WTC11 (cell line): ENCODE data around the gene FGD2. TPM values are rescaled to one million over a fixed set of nuclear protein-coding genes. Genes with fewer than 3 reads are reported as not detected.

Experiments used
- ATAC-seq: fragments of 200-7000 bp; cut with Tn5 transposase; 2 replicates; pipeline ENCODE4 v1.10.0; 2021; ENCODE audit warnings: mild to moderate bottlenecking, moderate library complexity
- CTCF ChIA-PET: fragments of 300-600 bp; sonication (Branson Sonifier 250); formaldehyde crosslinking; loops from one replicate; lab custom pipeline; 2021; ENCODE audit warnings: antibody characterized with exemption; lab: Charles Lee
- POLR2A ChIA-PET: fragments of 350-600 bp; sonication (Branson Sonifier 250); formaldehyde crosslinking; loops from one replicate; lab custom pipeline; 2021; ENCODE audit warnings: antibody characterized with exemption; lab: Charles Lee
- DNase-seq: peaks from one replicate; pipeline ENCODE4 v3.0.0; 2021; ENCODE audit warnings: low spot score
- H3K27ac Mint-ChIP-seq: 2 replicates; pipeline ENCODE4 v1.8.0; 2021; ENCODE audit warnings: mixed read lengths
- H3K27me3 Mint-ChIP-seq: 2 replicates; pipeline ENCODE4 v1.8.0; 2021; ENCODE audit warnings: low read depth, mild to moderate bottlenecking, moderate library complexity, mixed read lengths
- H3K36me3 Mint-ChIP-seq: 2 replicates; pipeline ENCODE4 v1.8.0; 2021; ENCODE audit warnings: mixed read lengths
- H3K4me1 Mint-ChIP-seq: 2 replicates; pipeline ENCODE4 v1.8.0; 2022; ENCODE audit warnings: mixed read lengths
- H3K4me3 Mint-ChIP-seq: 2 replicates; pipeline ENCODE4 v1.8.0; 2021; ENCODE audit warnings: mild to moderate bottlenecking, moderate library complexity, mixed read lengths
- H3K9me3 Mint-ChIP-seq: 2 replicates; pipeline ENCODE4 v1.8.0; 2021; ENCODE audit warnings: mixed read lengths
- EMX1 ChIP-seq: fragments of 250-450 bp; sonication (Bioruptor Pico); IDR thresholded peaks from 2 replicates; pipeline ENCODE4 v1.8.0; 2021; ENCODE audit warnings: mild to moderate bottlenecking
- FOXK1 ChIP-seq: sonication (generic); formaldehyde crosslinking; IDR thresholded peaks from 2 replicates; pipeline ENCODE4 v1.8.0; 2022; ENCODE audit warnings: mild to moderate bottlenecking, moderate library complexity, missing genetic modification reagents
- MYBL2 ChIP-seq: sonication (generic); formaldehyde crosslinking; IDR thresholded peaks from 2 replicates; pipeline ENCODE4 v1.8.1; 2023; ENCODE audit warnings: mild to moderate bottlenecking, moderate library complexity, missing genetic modification reagents
- NFE2L1 ChIP-seq: sonication (generic); formaldehyde crosslinking; IDR thresholded peaks from 2 replicates; pipeline ENCODE4 v1.8.1; 2023; ENCODE audit warnings: missing genetic modification reagents
- NFYB ChIP-seq: sonication (generic); formaldehyde crosslinking; conservative IDR thresholded peaks from 2 replicates; pipeline ENCODE4 v1.8.0; 2022; ENCODE audit warnings: low read depth, missing genetic modification reagents
- PRRX2 ChIP-seq: fragments of 250-450 bp; sonication (Bioruptor Pico); IDR thresholded peaks from 2 replicates; pipeline ENCODE4 v1.8.0; 2021; ENCODE audit warnings: mild to moderate bottlenecking
- SP1 ChIP-seq: sonication (generic); formaldehyde crosslinking; conservative IDR thresholded peaks from 2 replicates; pipeline ENCODE4 v1.8.1; 2022; ENCODE audit warnings: missing genetic modification reagents
- TP53 ChIP-seq: sonication (generic); formaldehyde crosslinking; IDR thresholded peaks from 2 replicates; pipeline ENCODE4 v1.8.1; 2023; ENCODE audit warnings: mild to moderate bottlenecking, missing genetic modification reagents
- ZNF423 ChIP-seq: fragments of 250-450 bp; sonication (Bioruptor Pico); IDR thresholded peaks from 2 replicates; pipeline ENCODE4 v2.1.2; 2022; ENCODE audit warnings: mild to moderate bottlenecking, moderate library complexity
- total RNA-seq: library from RNA; stranded (reverse); gene quantifications from 3 replicates; pipeline ENCODE4 v1.2.3, GENCODE V29; 2021
- TF ChIP-seq, protein P1 (sequence below): sonication (generic); formaldehyde crosslinking; IDR thresholded peaks from 2 replicates; pipeline ENCODE4 v1.8.1; 2022; ENCODE audit warnings: mild to moderate bottlenecking, moderate library complexity, missing genetic modification reagents
- TF ChIP-seq, protein P2 (sequence below): sonication (generic); formaldehyde crosslinking; IDR thresholded peaks from 2 replicates; pipeline ENCODE4 v1.8.0; 2022; ENCODE audit warnings: mild to moderate bottlenecking, missing genetic modification reagents
- TF ChIP-seq, protein P3 (sequence below): sonication (generic); formaldehyde crosslinking; IDR thresholded peaks from 2 replicates; pipeline ENCODE4 v1.8.0; 2023; ENCODE audit warnings: mild to moderate bottlenecking, missing genetic modification reagents
- TF ChIP-seq, protein P4 (sequence below): sonication (generic); formaldehyde crosslinking; IDR thresholded peaks from 2 replicates; pipeline ENCODE4 v1.8.0; 2022; ENCODE audit warnings: mild to moderate bottlenecking, missing genetic modification reagents
- TF ChIP-seq, protein P5 (sequence below): sonication (generic); formaldehyde crosslinking; IDR thresholded peaks from 2 replicates; pipeline ENCODE4 v1.8.1; 2023; ENCODE audit warnings: mild to moderate bottlenecking, missing genetic modification reagents, borderline replicate concordance

Gene FGD2
- total RNA-seq, 1 experiment from 2014 or later: 0.31 TPM

DNA sequence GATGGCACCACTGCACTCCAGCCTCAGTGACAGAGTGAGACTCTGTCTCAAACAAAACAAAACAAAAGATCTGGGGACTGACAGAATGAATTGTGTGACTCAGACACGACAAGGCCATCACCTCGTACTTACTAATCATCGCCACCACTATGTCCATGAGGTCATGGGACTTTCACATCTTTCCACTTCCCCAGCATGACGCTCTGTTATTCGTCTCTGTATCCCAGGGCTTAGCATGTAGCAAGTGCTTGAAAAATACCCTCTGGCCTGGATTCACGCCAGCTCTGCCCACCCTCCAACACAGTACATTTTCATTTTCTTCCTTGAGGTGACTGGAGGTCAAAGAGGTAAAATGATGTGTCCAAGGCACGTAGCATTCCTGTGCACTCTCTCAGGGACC, 27.8 kb downstream of the FGD2 start:
- Mint-ChIP-seq H3K9me3 (peaks cover 13% of the 10 kb centered on the region), H3K27me3 (no peaks in the 10 kb centered on the region), H3K36me3 (peaks cover 8% of the 10 kb centered on the region), H3K4me3 (no peak overlapping the region), H3K27ac (no peak overlapping the region; the same call in 1 of the 2 replicates), H3K4me1 (peaks cover 3% of the 10 kb centered on the region; the same call in 1 of the 2 replicates)
- ChIA-PET CTCF (interaction anchor here (1.3 to 1.9 kb wide), 2 partner anchors 18 to 177 kb away, joined by 3 to 9 read pairs; no protein-coding TSS in a partner anchor), POLR2A (no interaction called here)
- ATAC-seq (no peak), DNase-seq (no peak)
- TF ChIP-seq SP1 (CRISPR knock-in tag): no peak
- TF ChIP-seq, protein P1, sequence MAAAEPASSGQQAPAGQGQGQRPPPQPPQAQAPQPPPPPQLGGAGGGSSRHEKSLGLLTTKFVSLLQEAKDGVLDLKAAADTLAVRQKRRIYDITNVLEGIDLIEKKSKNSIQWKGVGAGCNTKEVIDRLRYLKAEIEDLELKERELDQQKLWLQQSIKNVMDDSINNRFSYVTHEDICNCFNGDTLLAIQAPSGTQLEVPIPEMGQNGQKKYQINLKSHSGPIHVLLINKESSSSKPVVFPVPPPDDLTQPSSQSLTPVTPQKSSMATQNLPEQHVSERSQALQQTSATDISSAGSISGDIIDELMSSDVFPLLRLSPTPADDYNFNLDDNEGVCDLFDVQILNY (CRISPR knock-in tag): no peak
- TF ChIP-seq, protein P2, sequence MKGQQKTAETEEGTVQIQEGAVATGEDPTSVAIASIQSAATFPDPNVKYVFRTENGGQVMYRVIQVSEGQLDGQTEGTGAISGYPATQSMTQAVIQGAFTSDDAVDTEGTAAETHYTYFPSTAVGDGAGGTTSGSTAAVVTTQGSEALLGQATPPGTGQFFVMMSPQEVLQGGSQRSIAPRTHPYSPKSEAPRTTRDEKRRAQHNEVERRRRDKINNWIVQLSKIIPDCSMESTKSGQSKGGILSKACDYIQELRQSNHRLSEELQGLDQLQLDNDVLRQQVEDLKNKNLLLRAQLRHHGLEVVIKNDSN: no peak
- no peak for TF ChIP-seq PRRX2
- no peak for TF ChIP-seq MYBL2
- TF ChIP-seq, protein P3, sequence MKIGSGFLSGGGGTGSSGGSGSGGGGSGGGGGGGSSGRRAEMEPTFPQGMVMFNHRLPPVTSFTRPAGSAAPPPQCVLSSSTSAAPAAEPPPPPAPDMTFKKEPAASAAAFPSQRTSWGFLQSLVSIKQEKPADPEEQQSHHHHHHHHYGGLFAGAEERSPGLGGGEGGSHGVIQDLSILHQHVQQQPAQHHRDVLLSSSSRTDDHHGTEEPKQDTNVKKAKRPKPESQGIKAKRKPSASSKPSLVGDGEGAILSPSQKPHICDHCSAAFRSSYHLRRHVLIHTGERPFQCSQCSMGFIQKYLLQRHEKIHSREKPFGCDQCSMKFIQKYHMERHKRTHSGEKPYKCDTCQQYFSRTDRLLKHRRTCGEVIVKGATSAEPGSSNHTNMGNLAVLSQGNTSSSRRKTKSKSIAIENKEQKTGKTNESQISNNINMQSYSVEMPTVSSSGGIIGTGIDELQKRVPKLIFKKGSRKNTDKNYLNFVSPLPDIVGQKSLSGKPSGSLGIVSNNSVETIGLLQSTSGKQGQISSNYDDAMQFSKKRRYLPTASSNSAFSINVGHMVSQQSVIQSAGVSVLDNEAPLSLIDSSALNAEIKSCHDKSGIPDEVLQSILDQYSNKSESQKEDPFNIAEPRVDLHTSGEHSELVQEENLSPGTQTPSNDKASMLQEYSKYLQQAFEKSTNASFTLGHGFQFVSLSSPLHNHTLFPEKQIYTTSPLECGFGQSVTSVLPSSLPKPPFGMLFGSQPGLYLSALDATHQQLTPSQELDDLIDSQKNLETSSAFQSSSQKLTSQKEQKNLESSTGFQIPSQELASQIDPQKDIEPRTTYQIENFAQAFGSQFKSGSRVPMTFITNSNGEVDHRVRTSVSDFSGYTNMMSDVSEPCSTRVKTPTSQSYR (CRISPR knock-in tag): no peak
- no peak for TF ChIP-seq TP53 (CRISPR knock-in tag)
- TF ChIP-seq, protein P4, sequence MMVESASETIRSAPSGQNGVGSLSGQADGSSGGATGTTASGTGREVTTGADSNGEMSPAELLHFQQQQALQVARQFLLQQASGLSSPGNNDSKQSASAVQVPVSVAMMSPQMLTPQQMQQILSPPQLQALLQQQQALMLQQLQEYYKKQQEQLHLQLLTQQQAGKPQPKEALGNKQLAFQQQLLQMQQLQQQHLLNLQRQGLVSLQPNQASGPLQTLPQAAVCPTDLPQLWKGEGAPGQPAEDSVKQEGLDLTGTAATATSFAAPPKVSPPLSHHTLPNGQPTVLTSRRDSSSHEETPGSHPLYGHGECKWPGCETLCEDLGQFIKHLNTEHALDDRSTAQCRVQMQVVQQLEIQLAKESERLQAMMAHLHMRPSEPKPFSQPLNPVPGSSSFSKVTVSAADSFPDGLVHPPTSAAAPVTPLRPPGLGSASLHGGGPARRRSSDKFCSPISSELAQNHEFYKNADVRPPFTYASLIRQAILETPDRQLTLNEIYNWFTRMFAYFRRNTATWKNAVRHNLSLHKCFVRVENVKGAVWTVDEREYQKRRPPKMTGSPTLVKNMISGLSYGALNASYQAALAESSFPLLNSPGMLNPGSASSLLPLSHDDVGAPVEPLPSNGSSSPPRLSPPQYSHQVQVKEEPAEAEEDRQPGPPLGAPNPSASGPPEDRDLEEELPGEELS (CRISPR knock-in tag): no peak
- no peak for TF ChIP-seq NFYB (CRISPR knock-in tag)
- TF ChIP-seq FOXK1 (CRISPR knock-in tag): no peak
- no peak for TF ChIP-seq EMX1 (CRISPR knock-in tag)
- TF ChIP-seq ZNF423 (CRISPR knock-in tag): no peak
- no peak for TF ChIP-seq NFE2L1 (CRISPR knock-in tag)
- TF ChIP-seq, protein P5, sequence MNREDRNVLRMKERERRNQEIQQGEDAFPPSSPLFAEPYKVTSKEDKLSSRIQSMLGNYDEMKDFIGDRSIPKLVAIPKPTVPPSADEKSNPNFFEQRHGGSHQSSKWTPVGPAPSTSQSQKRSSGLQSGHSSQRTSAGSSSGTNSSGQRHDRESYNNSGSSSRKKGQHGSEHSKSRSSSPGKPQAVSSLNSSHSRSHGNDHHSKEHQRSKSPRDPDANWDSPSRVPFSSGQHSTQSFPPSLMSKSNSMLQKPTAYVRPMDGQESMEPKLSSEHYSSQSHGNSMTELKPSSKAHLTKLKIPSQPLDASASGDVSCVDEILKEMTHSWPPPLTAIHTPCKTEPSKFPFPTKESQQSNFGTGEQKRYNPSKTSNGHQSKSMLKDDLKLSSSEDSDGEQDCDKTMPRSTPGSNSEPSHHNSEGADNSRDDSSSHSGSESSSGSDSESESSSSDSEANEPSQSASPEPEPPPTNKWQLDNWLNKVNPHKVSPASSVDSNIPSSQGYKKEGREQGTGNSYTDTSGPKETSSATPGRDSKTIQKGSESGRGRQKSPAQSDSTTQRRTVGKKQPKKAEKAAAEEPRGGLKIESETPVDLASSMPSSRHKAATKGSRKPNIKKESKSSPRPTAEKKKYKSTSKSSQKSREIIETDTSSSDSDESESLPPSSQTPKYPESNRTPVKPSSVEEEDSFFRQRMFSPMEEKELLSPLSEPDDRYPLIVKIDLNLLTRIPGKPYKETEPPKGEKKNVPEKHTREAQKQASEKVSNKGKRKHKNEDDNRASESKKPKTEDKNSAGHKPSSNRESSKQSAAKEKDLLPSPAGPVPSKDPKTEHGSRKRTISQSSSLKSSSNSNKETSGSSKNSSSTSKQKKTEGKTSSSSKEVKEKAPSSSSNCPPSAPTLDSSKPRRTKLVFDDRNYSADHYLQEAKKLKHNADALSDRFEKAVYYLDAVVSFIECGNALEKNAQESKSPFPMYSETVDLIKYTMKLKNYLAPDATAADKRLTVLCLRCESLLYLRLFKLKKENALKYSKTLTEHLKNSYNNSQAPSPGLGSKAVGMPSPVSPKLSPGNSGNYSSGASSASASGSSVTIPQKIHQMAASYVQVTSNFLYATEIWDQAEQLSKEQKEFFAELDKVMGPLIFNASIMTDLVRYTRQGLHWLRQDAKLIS (CRISPR knock-in tag): no peak
